Activated naive CD8-positive, alpha-beta T cell (primary cell): ENCODE data around the gene PLCH2.

Experiments used
- H3K27ac Mint-ChIP-seq: one replicate; pipeline ENCODE4 v1.8.0; 2021; ENCODE audit warnings: mixed read lengths
- H3K27me3 Mint-ChIP-seq: one replicate; pipeline ENCODE4 v1.8.0; 2021; ENCODE audit warnings: mixed read lengths
- H3K36me3 Mint-ChIP-seq: one replicate; pipeline ENCODE4 v1.8.0; 2021; ENCODE audit warnings: mixed read lengths
- H3K4me1 Mint-ChIP-seq: one replicate; pipeline ENCODE4 v1.8.0; 2021; ENCODE audit warnings: low read depth, mixed read lengths
- H3K4me3 Mint-ChIP-seq: one replicate; pipeline ENCODE4 v1.8.0; 2021; ENCODE audit warnings: mild to moderate bottlenecking, mixed read lengths
- H3K9me3 Mint-ChIP-seq: one replicate; pipeline ENCODE4 v1.8.0; 2021; ENCODE audit warnings: low read depth, mixed read lengths

PLCH2 gene

DNA sequence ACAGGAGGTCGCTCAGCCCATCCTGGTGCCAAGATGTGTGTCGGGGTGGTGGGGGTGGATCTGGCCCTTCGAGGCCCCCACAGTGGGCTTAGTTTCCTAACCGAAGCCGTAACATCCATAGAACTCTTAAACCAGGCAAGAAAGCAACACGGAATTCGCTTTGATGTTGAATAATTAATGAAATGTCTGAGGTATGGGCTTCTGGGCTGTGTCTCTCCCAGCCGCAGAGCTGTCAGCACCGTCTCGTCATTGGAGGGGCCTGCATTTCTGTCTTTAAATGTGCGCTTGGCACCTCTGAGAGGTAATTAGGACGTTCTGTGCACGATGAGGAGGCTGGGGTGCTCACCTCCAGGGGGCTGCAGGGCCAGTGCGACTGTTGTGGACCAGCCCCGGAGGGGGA lies 13.3 kb upstream of the PLCH2 start:
- no peaks in the 10 kb centered on the region for H3K9me3 Mint-ChIP-seq
- H3K27ac Mint-ChIP-seq = no peak overlapping the region
- H3K36me3 Mint-ChIP-seq = no peaks in the 10 kb centered on the region
- peaks cover 1% of the 10 kb centered on the region for H3K4me1 Mint-ChIP-seq
- peaks cover 1% of the 10 kb centered on the region for H3K27me3 Mint-ChIP-seq
- no peak overlapping the region for H3K4me3 Mint-ChIP-seq

DNA sequence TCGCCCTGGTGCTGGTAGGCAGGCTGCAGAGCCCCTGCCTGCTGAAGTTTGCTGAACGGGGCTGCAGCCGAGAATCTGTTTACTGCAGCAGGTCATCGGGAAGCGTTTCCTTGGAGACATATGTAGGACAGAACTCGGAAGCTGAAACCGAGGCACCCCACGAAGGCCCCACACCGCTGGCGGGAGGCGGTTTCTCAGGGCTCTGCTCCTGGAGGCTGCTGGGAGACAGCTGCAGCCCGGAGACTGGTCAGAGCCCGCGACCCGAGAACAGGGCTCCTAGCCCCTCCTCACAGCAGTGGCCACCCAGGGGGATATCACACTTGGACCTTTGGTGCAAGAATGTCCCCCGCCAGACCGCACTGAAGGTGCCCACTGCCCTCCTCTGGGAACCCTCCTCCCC lies 12.7 kb upstream of the PLCH2 start:
- Mint-ChIP-seq H3K27me3 (peaks cover 1% of the 10 kb centered on the region), H3K27ac (no peak overlapping the region), H3K36me3 (no peaks in the 10 kb centered on the region), H3K4me3 (no peak overlapping the region), H3K9me3 (no peaks in the 10 kb centered on the region), H3K4me1 (peaks cover 1% of the 10 kb centered on the region)

DNA sequence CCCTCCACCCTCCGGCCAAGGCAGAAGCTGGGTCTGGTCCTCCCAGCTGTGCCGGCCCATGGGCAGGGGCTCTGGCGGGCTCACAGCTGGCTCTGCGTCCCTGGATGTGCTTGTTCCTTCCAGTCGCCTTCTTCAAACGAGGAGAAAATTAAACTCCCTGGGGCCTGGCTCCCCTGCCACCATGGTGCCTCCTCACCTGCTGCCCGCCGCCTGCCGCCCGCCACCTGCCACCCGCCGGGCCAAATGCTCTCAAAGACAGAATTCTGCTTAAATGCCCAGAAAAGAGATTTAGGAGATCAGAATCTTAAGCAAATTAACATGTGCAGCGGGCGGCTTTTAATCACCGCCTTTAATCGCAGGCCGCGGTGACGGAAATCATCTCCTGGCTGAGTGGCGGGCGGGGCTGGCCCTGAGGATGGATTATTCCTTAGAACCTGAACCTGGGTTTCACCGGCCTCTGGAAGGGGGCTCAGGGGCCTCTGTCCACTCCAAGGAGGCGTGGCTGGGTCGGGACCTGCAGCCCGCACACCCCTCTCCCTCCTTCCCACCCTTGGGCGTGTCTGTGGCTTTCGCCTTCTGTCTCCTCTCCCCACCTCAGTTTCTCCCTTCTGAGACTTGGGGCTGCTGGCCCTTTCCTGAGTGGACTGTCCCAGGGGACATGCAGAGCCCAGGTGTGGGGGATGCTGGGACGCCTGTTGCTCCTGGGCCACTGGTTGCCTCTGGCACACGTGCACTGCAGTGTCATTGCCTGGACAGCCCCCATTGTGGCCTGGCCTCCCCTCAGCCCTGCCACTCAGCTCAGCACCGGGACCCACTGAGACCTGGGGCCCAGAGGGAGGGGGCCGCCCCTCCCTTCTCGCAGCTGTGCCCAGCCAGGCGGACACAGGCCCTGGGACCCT lies 10.5 kb upstream of the PLCH2 start:
- H3K4me1 Mint-ChIP-seq = peaks cover 1% of the 10 kb centered on the region
- no peaks in the 10 kb centered on the region for H3K9me3 Mint-ChIP-seq
- H3K4me3 Mint-ChIP-seq = no peak overlapping the region
- H3K36me3 Mint-ChIP-seq = no peaks in the 10 kb centered on the region
- H3K27ac Mint-ChIP-seq = no peak overlapping the region
- H3K27me3 Mint-ChIP-seq = peaks cover 1% of the 10 kb centered on the region

DNA sequence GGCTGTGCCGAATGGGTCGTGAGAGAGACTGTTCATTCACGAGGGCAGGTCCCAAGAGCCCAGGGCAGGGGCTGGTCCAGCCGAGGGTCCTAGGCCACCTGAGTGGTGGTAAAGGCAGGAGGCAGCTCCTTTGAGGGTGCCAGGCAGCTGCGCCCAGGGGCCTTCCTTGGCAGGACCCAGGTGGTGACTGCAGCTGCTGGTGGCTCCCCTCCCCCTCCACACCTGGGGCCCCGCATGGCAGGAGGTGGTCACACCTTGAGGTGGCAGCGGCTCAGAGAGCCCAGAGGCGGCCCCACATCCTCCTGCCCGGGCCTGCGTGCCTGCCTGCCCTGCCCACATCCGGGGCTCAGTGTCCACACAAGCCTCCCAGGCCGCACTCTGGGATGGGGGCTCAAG lies 9.8 kb upstream of the PLCH2 start:
- H3K4me1 Mint-ChIP-seq = peaks cover 1% of the 10 kb centered on the region

DNA sequence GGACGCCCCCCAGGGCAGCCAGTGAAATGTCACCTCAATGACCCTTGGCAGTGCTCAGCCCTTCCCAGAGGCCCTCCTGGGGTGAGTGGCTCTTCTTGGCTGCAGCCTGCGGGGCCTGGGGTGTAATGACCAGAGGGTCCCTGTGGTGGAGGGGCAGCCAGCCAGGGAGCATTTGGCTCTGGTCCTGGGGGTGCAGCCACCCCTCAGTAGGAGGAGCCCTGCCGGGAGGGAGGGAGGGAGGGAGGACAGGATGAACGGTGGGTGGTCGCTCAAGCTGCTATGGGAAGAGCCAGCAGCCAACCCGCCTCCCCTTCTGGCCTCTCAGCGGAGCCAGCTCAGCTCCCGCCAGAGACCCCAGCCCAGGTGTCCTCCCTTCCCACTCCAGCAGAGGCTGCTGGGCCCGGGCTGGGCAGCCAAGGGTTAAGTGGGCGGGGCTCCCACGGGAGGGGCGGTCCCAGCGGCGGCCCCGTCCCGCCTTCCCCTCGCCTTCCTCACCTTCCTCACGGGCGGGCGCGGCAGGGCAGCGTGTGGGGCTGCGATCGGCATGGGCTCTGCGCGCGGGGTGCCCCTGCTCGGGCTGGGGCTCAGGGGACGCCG lies 9.0 kb upstream of the PLCH2 start:
- H3K27ac Mint-ChIP-seq = no peak overlapping the region
- no peaks in the 10 kb centered on the region for H3K36me3 Mint-ChIP-seq
- H3K27me3 Mint-ChIP-seq = peaks cover 1% of the 10 kb centered on the region
- peaks cover 1% of the 10 kb centered on the region for H3K4me1 Mint-ChIP-seq
- H3K9me3 Mint-ChIP-seq = no peaks in the 10 kb centered on the region
- H3K4me3 Mint-ChIP-seq = no peak overlapping the region

More for the DNA sequence above, 9.8 kb upstream of the PLCH2 start:
- H3K36me3 Mint-ChIP-seq = no peaks in the 10 kb centered on the region
- no peaks in the 10 kb centered on the region for H3K9me3 Mint-ChIP-seq
- no peak overlapping the region for H3K4me3 Mint-ChIP-seq
- no peak overlapping the region for H3K27ac Mint-ChIP-seq
- H3K27me3 Mint-ChIP-seq = peaks cover 1% of the 10 kb centered on the region

DNA sequence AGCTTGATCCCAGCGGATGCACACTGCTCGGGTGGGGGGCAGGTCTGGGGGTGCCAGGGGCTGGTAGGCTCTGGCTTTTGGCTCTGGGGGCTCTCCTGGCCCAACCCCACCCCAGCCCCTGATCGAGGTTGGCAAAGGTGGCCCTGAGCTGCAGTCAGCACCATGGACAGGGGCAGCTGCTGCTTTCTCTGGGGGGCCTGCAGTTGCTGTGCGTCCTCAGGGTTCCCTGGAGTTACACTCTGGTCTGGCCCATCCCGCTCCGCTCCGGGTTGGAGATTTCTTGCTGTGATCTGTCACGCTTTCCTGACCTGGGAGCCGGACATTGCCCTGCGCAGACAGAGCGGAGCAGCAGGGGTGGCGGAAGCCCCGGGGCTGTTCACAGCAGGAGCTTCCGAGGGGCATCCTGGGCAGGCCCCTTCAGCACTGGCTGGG lies 8.0 kb upstream of the PLCH2 start:
- Mint-ChIP-seq H3K36me3 (no peaks in the 10 kb centered on the region), H3K27ac (no peak overlapping the region), H3K4me1 (peaks cover 1% of the 10 kb centered on the region), H3K27me3 (no peaks in the 10 kb centered on the region), H3K4me3 (no peak overlapping the region), H3K9me3 (no peaks in the 10 kb centered on the region)

DNA sequence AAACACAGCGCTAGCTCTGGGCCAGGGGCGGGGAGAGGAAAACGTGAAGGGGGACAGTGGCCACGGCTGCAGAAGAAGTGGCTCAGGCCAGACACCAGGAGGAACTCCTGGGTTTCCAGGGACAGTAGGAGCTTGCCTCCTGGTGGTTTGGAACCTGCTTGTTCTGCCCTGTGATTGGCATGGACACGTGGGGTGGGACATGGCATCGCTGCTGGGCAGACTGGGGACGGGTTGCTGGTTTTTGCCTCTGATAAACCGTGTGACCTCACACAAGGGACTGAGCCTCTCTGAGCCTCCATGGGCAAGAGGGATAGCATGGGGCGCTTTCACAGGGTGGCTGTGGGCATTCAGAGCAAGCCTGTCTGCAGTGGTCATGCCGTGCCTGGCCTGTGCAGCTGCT lies 7.5 kb upstream of the PLCH2 start:
- peaks cover 1% of the 10 kb centered on the region for H3K4me1 Mint-ChIP-seq

DNA sequence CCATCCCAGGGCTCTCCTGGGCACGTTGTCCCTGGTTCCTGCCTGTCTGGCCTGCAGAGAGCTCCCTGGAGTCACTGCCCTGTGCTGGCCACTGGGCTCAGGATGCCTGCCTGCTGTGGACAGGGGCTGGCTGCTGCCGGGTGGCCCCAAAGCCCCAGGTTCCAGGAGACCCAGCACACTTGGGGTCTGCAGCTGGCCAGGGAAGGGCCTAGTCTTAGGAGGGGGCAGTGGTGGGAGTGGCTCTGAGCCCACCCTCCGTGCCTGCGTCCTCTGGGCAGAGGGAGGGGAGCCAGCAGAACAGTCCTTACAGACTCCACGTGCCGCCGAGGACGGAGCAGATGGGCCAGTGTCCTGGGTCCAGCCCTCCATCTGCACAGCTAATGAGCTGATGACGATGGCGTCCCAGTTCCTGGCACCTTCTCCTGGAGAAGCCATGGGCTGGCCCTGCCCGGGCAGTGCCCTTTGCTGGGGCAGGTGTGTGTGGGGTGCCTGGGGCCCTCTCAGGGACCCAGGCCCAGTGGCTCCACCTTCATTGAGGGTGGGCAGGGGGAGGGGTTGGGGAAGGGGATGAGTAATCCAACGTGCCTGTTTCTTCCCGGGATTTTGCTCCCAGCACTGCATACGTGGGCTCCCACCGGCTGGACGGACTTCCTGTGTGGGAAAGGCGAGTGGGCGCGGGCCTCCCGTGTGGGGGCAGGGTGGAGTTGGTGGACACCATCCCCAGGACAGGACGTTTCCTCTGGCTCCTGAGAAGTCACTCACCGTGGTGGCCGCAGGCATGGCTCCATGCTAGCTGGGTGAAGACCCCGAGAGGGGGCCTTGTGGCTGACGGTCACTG lies 6.8 kb upstream of the PLCH2 start:
- Mint-ChIP-seq H3K9me3 (no peaks in the 10 kb centered on the region), H3K27me3 (no peaks in the 10 kb centered on the region), H3K4me1 (peaks cover 1% of the 10 kb centered on the region), H3K36me3 (no peaks in the 10 kb centered on the region), H3K27ac (no peak overlapping the region), H3K4me3 (no peak overlapping the region)

More for the DNA sequence above, 7.5 kb upstream of the PLCH2 start:
- H3K27me3 Mint-ChIP-seq = no peaks in the 10 kb centered on the region
- no peaks in the 10 kb centered on the region for H3K36me3 Mint-ChIP-seq
- no peak overlapping the region for H3K4me3 Mint-ChIP-seq
- H3K9me3 Mint-ChIP-seq = no peaks in the 10 kb centered on the region
- no peak overlapping the region for H3K27ac Mint-ChIP-seq

DNA sequence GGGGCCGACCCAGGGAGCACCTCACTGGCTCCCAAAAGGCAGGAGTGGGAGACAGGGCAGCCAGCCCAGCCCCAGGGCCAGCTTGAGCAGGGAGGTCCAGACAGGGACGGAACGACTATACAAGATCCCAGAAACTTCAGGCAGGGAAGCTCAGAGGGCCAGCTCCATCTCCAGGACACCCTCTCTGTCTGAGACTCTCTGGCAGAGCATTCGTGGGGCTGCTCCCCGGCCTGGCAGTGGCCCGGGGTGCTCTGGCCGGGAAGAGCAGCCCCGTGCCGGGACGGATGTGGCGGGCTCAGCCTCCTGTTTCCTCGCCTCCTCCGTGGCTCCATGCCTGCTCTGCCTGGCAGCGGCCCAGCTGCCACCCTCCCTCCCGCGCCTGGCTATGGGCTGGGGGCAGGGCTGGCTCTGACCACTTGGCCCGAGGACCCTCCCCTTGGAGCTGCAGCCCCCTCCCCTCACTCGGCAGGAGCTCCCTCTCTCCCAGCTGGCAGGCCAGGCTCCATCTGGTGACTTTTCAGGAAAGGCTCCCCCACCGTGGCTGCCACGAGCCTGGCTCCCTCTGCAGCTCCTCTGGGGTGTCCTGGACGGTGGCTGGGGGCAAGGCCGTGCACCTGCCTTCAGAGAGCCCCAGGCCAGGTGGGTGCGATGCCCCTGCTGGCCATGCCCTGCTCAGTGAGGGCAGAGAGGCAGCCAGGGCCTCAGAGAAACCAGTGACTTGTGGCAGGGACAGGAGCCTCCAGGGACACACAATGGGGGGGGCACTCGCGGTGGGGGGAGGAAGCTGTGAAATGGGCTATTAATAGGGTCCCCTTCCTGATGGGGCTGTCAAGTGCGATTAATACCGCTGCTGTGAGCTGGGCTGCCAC lies 5.6 kb upstream of the PLCH2 start:
- H3K4me1 Mint-ChIP-seq = peaks cover 1% of the 10 kb centered on the region
- no peaks in the 10 kb centered on the region for H3K27me3 Mint-ChIP-seq
- H3K4me3 Mint-ChIP-seq = no peak overlapping the region
- no peaks in the 10 kb centered on the region for H3K36me3 Mint-ChIP-seq
- H3K27ac Mint-ChIP-seq = no peak overlapping the region
- H3K9me3 Mint-ChIP-seq = no peaks in the 10 kb centered on the region

DNA sequence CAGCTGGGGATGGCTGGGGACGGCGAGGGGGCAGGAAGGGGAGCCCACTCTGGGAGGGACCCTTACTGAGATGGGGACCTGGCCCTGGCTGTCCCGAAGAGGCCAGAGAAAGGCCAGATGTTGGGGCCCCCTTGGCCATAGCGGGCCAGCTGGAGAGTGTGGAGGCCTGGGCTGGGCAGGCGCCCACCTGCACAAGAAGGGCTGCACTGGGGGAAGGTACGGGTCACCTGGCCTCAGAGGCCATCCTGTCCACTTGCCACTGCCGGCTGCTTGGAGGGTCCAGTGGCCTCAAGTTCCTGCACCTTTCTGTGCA lies 5.0 kb upstream of the PLCH2 start:
- Mint-ChIP-seq H3K4me1 (peaks cover 1% of the 10 kb centered on the region), H3K27ac (no peak overlapping the region), H3K4me3 (no peak overlapping the region), H3K9me3 (no peaks in the 10 kb centered on the region), H3K27me3 (no peaks in the 10 kb centered on the region), H3K36me3 (no peaks in the 10 kb centered on the region)

DNA sequence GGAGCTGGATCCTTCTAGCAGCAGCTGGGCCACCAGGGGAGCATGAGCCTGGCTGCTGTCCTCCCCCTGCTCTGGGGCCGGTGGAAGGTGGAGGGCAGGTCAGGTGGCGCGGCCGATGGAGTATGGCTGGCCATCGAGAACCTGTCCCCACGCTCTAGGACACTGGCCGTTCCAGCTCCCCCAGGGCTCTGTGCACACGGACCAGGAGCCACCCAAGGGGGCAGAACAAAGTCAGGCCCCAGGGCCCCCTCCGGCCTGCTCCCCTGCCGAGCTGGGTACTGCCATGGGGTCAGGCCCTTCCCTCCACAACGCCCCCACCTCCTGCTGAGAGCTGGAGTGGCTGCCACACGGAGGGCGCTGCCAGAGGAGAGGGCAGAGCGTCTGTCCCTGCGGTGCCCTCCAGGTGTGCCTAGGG lies 4.5 kb upstream of the PLCH2 start:
- no peaks in the 10 kb centered on the region for H3K9me3 Mint-ChIP-seq
- no peak overlapping the region for H3K4me3 Mint-ChIP-seq
- H3K27me3 Mint-ChIP-seq = no peaks in the 10 kb centered on the region
- peaks cover under 1% of the 10 kb centered on the region for H3K4me1 Mint-ChIP-seq
- no peak overlapping the region for H3K27ac Mint-ChIP-seq
- no peaks in the 10 kb centered on the region for H3K36me3 Mint-ChIP-seq

DNA sequence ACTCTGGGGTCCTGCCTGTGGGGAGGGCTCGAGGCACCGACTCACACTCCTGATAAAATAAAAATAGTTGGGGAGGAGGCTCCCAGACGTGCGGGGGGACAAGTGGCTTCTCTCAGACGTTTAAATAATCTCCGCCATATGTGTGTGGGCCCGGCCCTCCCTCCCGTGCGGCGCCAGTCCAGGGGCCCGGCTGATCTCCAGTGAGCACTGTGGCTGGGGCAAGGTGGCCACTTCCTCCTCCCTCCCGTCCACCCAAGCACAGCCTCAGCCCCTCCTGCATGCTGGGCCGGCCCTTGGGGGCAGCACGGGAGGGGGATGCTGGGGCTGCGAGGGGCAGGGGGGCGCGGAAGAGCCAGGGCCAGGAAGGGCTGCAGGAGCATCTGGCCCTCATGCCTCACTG lies 4.0 kb upstream of the PLCH2 start:
- H3K27ac Mint-ChIP-seq = no peak overlapping the region
- no peaks in the 10 kb centered on the region for H3K36me3 Mint-ChIP-seq
- H3K27me3 Mint-ChIP-seq = no peaks in the 10 kb centered on the region
- H3K9me3 Mint-ChIP-seq = no peaks in the 10 kb centered on the region
- no peaks in the 10 kb centered on the region for H3K4me1 Mint-ChIP-seq
- no peak overlapping the region for H3K4me3 Mint-ChIP-seq

DNA sequence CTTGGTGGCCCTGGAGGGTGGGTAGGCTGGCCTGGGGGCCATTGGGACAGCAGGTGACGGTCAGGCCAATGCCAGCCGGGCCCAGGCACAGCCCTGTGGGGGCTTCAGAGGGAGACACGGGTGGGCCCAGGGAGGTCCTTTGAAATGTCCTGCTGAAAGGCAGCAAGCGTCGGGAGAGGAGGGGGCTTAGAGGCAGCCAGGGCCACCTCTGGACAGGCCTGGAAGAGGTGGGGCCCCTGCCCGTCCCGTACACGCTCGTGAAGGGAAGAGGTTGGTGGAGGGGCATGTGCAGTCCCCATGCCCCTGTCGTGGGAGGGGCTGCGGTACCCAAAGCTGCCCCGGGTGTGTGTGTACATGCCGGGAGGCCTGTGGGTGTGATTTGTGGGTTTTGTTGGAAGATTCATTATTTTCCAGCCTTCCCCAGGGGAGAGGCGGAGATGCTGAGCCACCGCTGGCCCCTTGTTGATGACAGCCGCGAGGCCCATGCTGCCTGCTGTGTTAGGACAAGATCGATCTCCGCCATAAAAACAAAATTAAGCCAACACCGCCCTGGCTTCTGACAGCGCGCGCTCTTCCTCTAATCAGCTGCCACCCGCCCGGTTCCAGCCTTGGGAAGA lies 3.4 kb upstream of the PLCH2 start:
- Mint-ChIP-seq H3K36me3 (no peaks in the 10 kb centered on the region), H3K4me3 (no peak overlapping the region), H3K9me3 (no peaks in the 10 kb centered on the region), H3K4me1 (no peaks in the 10 kb centered on the region), H3K27me3 (no peaks in the 10 kb centered on the region), H3K27ac (no peak overlapping the region)

DNA sequence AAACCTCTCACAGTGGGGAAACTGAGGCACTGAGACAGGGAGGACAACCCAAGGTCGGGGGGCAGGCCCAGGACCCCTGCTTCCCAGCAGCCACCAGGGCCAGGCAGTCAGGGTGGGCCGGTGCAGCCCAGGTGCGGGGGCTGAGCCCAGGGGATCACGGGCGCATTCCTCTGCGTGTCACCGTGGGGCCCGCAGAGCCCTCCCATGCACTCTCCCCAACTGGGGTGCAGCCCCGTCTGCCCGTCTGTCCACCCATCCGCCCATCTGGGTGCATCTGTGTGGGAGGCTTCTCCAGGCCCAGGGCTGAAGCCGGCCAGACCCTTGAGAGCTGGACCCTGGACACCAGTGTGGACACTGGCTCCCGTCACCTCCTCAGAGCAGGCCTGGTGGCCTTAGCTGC lies 2.9 kb upstream of the PLCH2 start:
- H3K4me3 Mint-ChIP-seq = no peak overlapping the region
- H3K36me3 Mint-ChIP-seq = no peaks in the 10 kb centered on the region
- no peaks in the 10 kb centered on the region for H3K4me1 Mint-ChIP-seq
- H3K9me3 Mint-ChIP-seq = no peaks in the 10 kb centered on the region
- H3K27ac Mint-ChIP-seq = no peak overlapping the region
- no peaks in the 10 kb centered on the region for H3K27me3 Mint-ChIP-seq
